ENCODE results near the gene RHOBTB1.

RHOBTB1 gene

GRCh38 chr10:60825520-60825919, 118.5 kb downstream of the RHOBTB1 start:
- H2BK120ac ChIP-seq (ENCODE audit: low read depth, low read length) = no peak overlapping the region
- H2BK15ac ChIP-seq (ENCODE audit: low read length) = no peak overlapping the region
- no peak overlapping the region for H4K91ac ChIP-seq (ENCODE audit: low read depth, low read length, poor library complexity)
- H3K27me3 ChIP-seq (ENCODE audit: control insufficient read depth in 3 of 3, insufficient read depth in 3 of 3, low read depth in 1 of 3, low read length in 3 of 3) = no peaks in the 10 kb centered on the region
- no peak overlapping the region for H2BK5ac ChIP-seq (ENCODE audit: low read length)
- H3K4me3 ChIP-seq (ENCODE audit: low read length in 2 of 2) = no peak overlapping the region
- H2AK5ac ChIP-seq (ENCODE audit: low read depth, low read length) = no peak overlapping the region
- no peak overlapping the region for H3K4ac ChIP-seq (ENCODE audit: low read length)
- no peak overlapping the region for H2BK12ac ChIP-seq (ENCODE audit: low read length)
- no peak for DNase-seq (ENCODE audit: low spot score)
- H3K36me3 ChIP-seq (replicated peaks in 1 of 2; ENCODE audit: control insufficient read depth in 2 of 2, insufficient read depth in 2 of 2, low read length in 2 of 2) = no peaks in the 10 kb centered on the region
- no peaks in the 10 kb centered on the region for H3K79me1 ChIP-seq (ENCODE audit: low read depth, low read length)
- no peak overlapping the region for H3K9ac ChIP-seq (ENCODE audit: low read depth, low read length, poor library complexity)
- H3K9me3 ChIP-seq (replicated peaks in 1 of 2; ENCODE audit: control insufficient read depth in 2 of 2, insufficient read depth in 1 of 2, low read depth in 1 of 2, low read length in 2 of 2) = peaks cover 0 to 7% of the 10 kb centered on the region in 2 donors
- H3K14ac ChIP-seq (ENCODE audit: low read length) = no peak overlapping the region
- no peak overlapping the region for H3K27ac ChIP-seq (replicated peaks; ENCODE audit: low read length)
- no peak overlapping the region for H3K23ac ChIP-seq (ENCODE audit: low read depth, low read length, poor library complexity)
- no CpG with 5 or more reads among the region's 4 CpGs for WGBS, 2 donors (ENCODE audit: extremely low coverage in 2 of 2, insufficient read length in 2 of 2, insufficient replicate concordance in 1 of 2)
- no peak overlapping the region for H4K8ac ChIP-seq (ENCODE audit: low read depth, low read length)
- H2AFZ ChIP-seq (ENCODE audit: low read length) = no peak overlapping the region
- no peak overlapping the region for H3K18ac ChIP-seq (ENCODE audit: low read length)
- H3K4me1 ChIP-seq (ENCODE audit: control insufficient read depth in 2 of 2, insufficient read depth in 1 of 2, low read depth in 1 of 2, low read length in 2 of 2) = peaks cover 0 to 36% of the 10 kb centered on the region in 2 donors
- no peak overlapping the region for H3K4me2 ChIP-seq (ENCODE audit: insufficient read depth, low read length, poor library complexity, severe bottlenecking)

GRCh38 chr10:60823324-60823723, 120.7 kb downstream of the RHOBTB1 start:
- Histone ChIP-seq H3K4ac (ENCODE audit: low read length) (no peak overlapping the region), H3K27me3 (ENCODE audit: control insufficient read depth in 3 of 3, insufficient read depth in 3 of 3, low read depth in 1 of 3, low read length in 3 of 3) (no peaks in the 10 kb centered on the region), H3K27ac (replicated peaks; ENCODE audit: low read length) (no peak overlapping the region), H3K36me3 (replicated peaks in 1 of 2; ENCODE audit: control insufficient read depth in 2 of 2, insufficient read depth in 2 of 2, low read length in 2 of 2) (no peaks in the 10 kb centered on the region), H2BK120ac (ENCODE audit: low read depth, low read length) (no peak overlapping the region), H3K18ac (ENCODE audit: low read length) (no peak overlapping the region), H3K79me1 (ENCODE audit: low read depth, low read length) (no peaks in the 10 kb centered on the region), H3K23ac (ENCODE audit: low read depth, low read length, poor library complexity) (no peak overlapping the region), H3K9ac (ENCODE audit: low read depth, low read length, poor library complexity) (no peak overlapping the region), H3K4me3 (ENCODE audit: low read length in 2 of 2) (no peak overlapping the region), H3K4me1 (ENCODE audit: control insufficient read depth in 2 of 2, insufficient read depth in 1 of 2, low read depth in 1 of 2, low read length in 2 of 2) (peaks cover 0 to 31% of the 10 kb centered on the region in 2 donors), H4K8ac (ENCODE audit: low read depth, low read length) (no peak overlapping the region), H3K4me2 (ENCODE audit: insufficient read depth, low read length, poor library complexity, severe bottlenecking) (no peak overlapping the region), H2BK5ac (ENCODE audit: low read length) (no peak overlapping the region), H4K91ac (ENCODE audit: low read depth, low read length, poor library complexity) (no peak overlapping the region), H2BK15ac (ENCODE audit: low read length) (no peak overlapping the region), H2AK5ac (ENCODE audit: low read depth, low read length) (no peak overlapping the region), H3K14ac (ENCODE audit: low read length) (no peak overlapping the region), H3K9me3 (replicated peaks in 1 of 2; ENCODE audit: control insufficient read depth in 2 of 2, insufficient read depth in 1 of 2, low read depth in 1 of 2, low read length in 2 of 2) (peaks cover 0 to 7% of the 10 kb centered on the region in 2 donors), H2AFZ (ENCODE audit: low read length) (peak overlapping the region; percentile 26), H2BK12ac (ENCODE audit: low read length) (no peak overlapping the region)
- DNase-seq (ENCODE audit: low spot score) = no peak
- no CpG with 5 or more reads among the region's 1 CpG for WGBS, 2 donors (ENCODE audit: extremely low coverage in 2 of 2, insufficient read length in 2 of 2, insufficient replicate concordance in 1 of 2)

- H3K4ac ChIP-seq (ENCODE audit: low read length) = no peak overlapping the region
Observed at GRCh38 chr10:60822809-60823208, 121.2 kb downstream of the RHOBTB1 start.

GRCh38 chr10:60821656-60822055, 122.3 kb downstream of the RHOBTB1 start:
- no peak overlapping the region for H4K91ac ChIP-seq (ENCODE audit: low read depth, low read length, poor library complexity)
- no peak overlapping the region for H2AK5ac ChIP-seq (ENCODE audit: low read depth, low read length)
- WGBS, 2 donors (ENCODE audit: extremely low coverage in 2 of 2, insufficient read length in 2 of 2, insufficient replicate concordance in 1 of 2) = no CpG with 5 or more reads among the region's 2 CpGs
- no peak overlapping the region for H3K14ac ChIP-seq (ENCODE audit: low read length)
- DNase-seq (ENCODE audit: low spot score) = no peak
- H3K4me1 ChIP-seq (ENCODE audit: control insufficient read depth in 2 of 2, insufficient read depth in 1 of 2, low read depth in 1 of 2, low read length in 2 of 2) = peaks cover 0 to 26% of the 10 kb centered on the region in 2 donors
- H3K18ac ChIP-seq (ENCODE audit: low read length) = no peak overlapping the region
- H3K27me3 ChIP-seq (ENCODE audit: control insufficient read depth in 3 of 3, insufficient read depth in 3 of 3, low read depth in 1 of 3, low read length in 3 of 3) = no peaks in the 10 kb centered on the region
- peaks cover 0 to 7% of the 10 kb centered on the region in 2 donors for H3K9me3 ChIP-seq (replicated peaks in 1 of 2; ENCODE audit: control insufficient read depth in 2 of 2, insufficient read depth in 1 of 2, low read depth in 1 of 2, low read length in 2 of 2)
- H3K23ac ChIP-seq (ENCODE audit: low read depth, low read length, poor library complexity) = no peak overlapping the region
- H2BK12ac ChIP-seq (ENCODE audit: low read length) = no peak overlapping the region
- H3K36me3 ChIP-seq (replicated peaks in 1 of 2; ENCODE audit: control insufficient read depth in 2 of 2, insufficient read depth in 2 of 2, low read length in 2 of 2) = no peaks in the 10 kb centered on the region
- H4K8ac ChIP-seq (ENCODE audit: low read depth, low read length) = no peak overlapping the region
- H2BK5ac ChIP-seq (ENCODE audit: low read length) = no peak overlapping the region
- H3K79me1 ChIP-seq (ENCODE audit: low read depth, low read length) = no peaks in the 10 kb centered on the region
- H2BK15ac ChIP-seq (ENCODE audit: low read length) = no peak overlapping the region
- no peak overlapping the region for H3K4me3 ChIP-seq (ENCODE audit: low read length in 2 of 2)
- H3K4ac ChIP-seq (ENCODE audit: low read length) = no peak overlapping the region
- no peak overlapping the region for H3K27ac ChIP-seq (replicated peaks; ENCODE audit: low read length)
- H2BK120ac ChIP-seq (ENCODE audit: low read depth, low read length) = no peak overlapping the region
- H3K9ac ChIP-seq (ENCODE audit: low read depth, low read length, poor library complexity) = no peak overlapping the region
- H2AFZ ChIP-seq (ENCODE audit: low read length) = no peak overlapping the region
- H3K4me2 ChIP-seq (ENCODE audit: insufficient read depth, low read length, poor library complexity, severe bottlenecking) = no peak overlapping the region

More at GRCh38 chr10:60822809-60823208, 121.2 kb downstream of the RHOBTB1 start:
- no peak overlapping the region for H2BK5ac ChIP-seq (ENCODE audit: low read length)
- no peak overlapping the region for H2BK15ac ChIP-seq (ENCODE audit: low read length)
- H3K23ac ChIP-seq (ENCODE audit: low read depth, low read length, poor library complexity) = no peak overlapping the region
- DNase-seq (ENCODE audit: low spot score) = no peak
- no peak overlapping the region for H2BK12ac ChIP-seq (ENCODE audit: low read length)
- no peak overlapping the region for H4K8ac ChIP-seq (ENCODE audit: low read depth, low read length)
- H2AFZ ChIP-seq (ENCODE audit: low read length) = peak overlapping the region; percentile 26
- peaks cover 0 to 26% of the 10 kb centered on the region in 2 donors for H3K4me1 ChIP-seq (ENCODE audit: control insufficient read depth in 2 of 2, insufficient read depth in 1 of 2, low read depth in 1 of 2, low read length in 2 of 2)
- no peak overlapping the region for H2AK5ac ChIP-seq (ENCODE audit: low read depth, low read length)
- no CpG with 5 or more reads among the region's 4 CpGs for WGBS, 2 donors (ENCODE audit: extremely low coverage in 2 of 2, insufficient read length in 2 of 2, insufficient replicate concordance in 1 of 2)
- no peak overlapping the region for H3K14ac ChIP-seq (ENCODE audit: low read length)
- H3K9me3 ChIP-seq (replicated peaks in 1 of 2; ENCODE audit: control insufficient read depth in 2 of 2, insufficient read depth in 1 of 2, low read depth in 1 of 2, low read length in 2 of 2) = peaks cover 0 to 7% of the 10 kb centered on the region in 2 donors
- no peaks in the 10 kb centered on the region for H3K27me3 ChIP-seq (ENCODE audit: control insufficient read depth in 3 of 3, insufficient read depth in 3 of 3, low read depth in 1 of 3, low read length in 3 of 3)
- no peak overlapping the region for H2BK120ac ChIP-seq (ENCODE audit: low read depth, low read length)
- no peak overlapping the region for H3K4me2 ChIP-seq (ENCODE audit: insufficient read depth, low read length, poor library complexity, severe bottlenecking)
- no peak overlapping the region for H4K91ac ChIP-seq (ENCODE audit: low read depth, low read length, poor library complexity)
- H3K27ac ChIP-seq (replicated peaks; ENCODE audit: low read length) = no peak overlapping the region
- H3K4me3 ChIP-seq (ENCODE audit: low read length in 2 of 2) = no peak overlapping the region
- H3K9ac ChIP-seq (ENCODE audit: low read depth, low read length, poor library complexity) = no peak overlapping the region
- no peaks in the 10 kb centered on the region for H3K36me3 ChIP-seq (replicated peaks in 1 of 2; ENCODE audit: control insufficient read depth in 2 of 2, insufficient read depth in 2 of 2, low read length in 2 of 2)
- H3K79me1 ChIP-seq (ENCODE audit: low read depth, low read length) = no peaks in the 10 kb centered on the region
- no peak overlapping the region for H3K18ac ChIP-seq (ENCODE audit: low read length)

Measured in neuronal stem cell (in vitro differentiated cells).